ENCODE data around the gene OLA1.
A peak's percentile ranks its signal among the peaks of the same experiment; 100 is the strongest.

The OLA1 gene

GRCh38 chr2:174191342-174192074 lies 56.8 kb downstream of the OLA1 start:
- no peak for DNase-seq (ENCODE audit: extremely low read depth, insufficient read length)
- Histone ChIP-seq H3K36me3 (ENCODE audit: control insufficient read depth, insufficient read depth, low read length) (no peaks in the 10 kb centered on the region), H3K27me3 (replicated peaks; ENCODE audit: control insufficient read depth, insufficient read depth, low read length) (no peaks in the 10 kb centered on the region), H3K4me3 (replicated peaks; ENCODE audit: low read depth, low read length) (no peak overlapping the region)
- TF ChIP-seq CTCF (IDR thresholded peaks at IDR 0.05; ENCODE audit: insufficient read depth, low read length, poor library complexity, severe bottlenecking) = no peak

GRCh38 chr2:174184915-174185314 lies 63.4 kb downstream of the OLA1 start:
- DNase-seq (ENCODE audit: extremely low read depth, insufficient read length) = peak; percentile 10
- TF ChIP-seq CTCF (IDR thresholded peaks at IDR 0.05; ENCODE audit: insufficient read depth, low read length, poor library complexity, severe bottlenecking) = no peak
- no peaks in the 10 kb centered on the region for H3K36me3 ChIP-seq (ENCODE audit: control insufficient read depth, insufficient read depth, low read length)
- H3K4me3 ChIP-seq (replicated peaks; ENCODE audit: low read depth, low read length) = no peak overlapping the region
- H3K27me3 ChIP-seq (replicated peaks; ENCODE audit: control insufficient read depth, insufficient read depth, low read length) = no peaks in the 10 kb centered on the region

GRCh38 chr2:174184504-174184903 lies 63.8 kb downstream of the OLA1 start:
- Histone ChIP-seq H3K36me3 (ENCODE audit: control insufficient read depth, insufficient read depth, low read length) (no peaks in the 10 kb centered on the region), H3K27me3 (replicated peaks; ENCODE audit: control insufficient read depth, insufficient read depth, low read length) (no peaks in the 10 kb centered on the region), H3K4me3 (replicated peaks; ENCODE audit: low read depth, low read length) (no peak overlapping the region)
- DNase-seq (ENCODE audit: extremely low read depth, insufficient read length) = no peak
- TF ChIP-seq CTCF (IDR thresholded peaks at IDR 0.05; ENCODE audit: insufficient read depth, low read length, poor library complexity, severe bottlenecking) = no peak

- no peak overlapping the region for H3K4me3 ChIP-seq (replicated peaks; ENCODE audit: low read depth, low read length)
- no peaks in the 10 kb centered on the region for H3K36me3 ChIP-seq (ENCODE audit: control insufficient read depth, insufficient read depth, low read length)
- DNase-seq (ENCODE audit: extremely low read depth, insufficient read length) = no peak
- H3K27me3 ChIP-seq (replicated peaks; ENCODE audit: control insufficient read depth, insufficient read depth, low read length) = no peaks in the 10 kb centered on the region
- no peak for TF ChIP-seq CTCF (IDR thresholded peaks at IDR 0.05; ENCODE audit: insufficient read depth, low read length, poor library complexity, severe bottlenecking)
Observed at GRCh38 chr2:174183076-174183475, 65.3 kb downstream of the OLA1 start.

GRCh38 chr2:174181368-174181767 lies 67.0 kb downstream of the OLA1 start:
- Histone ChIP-seq H3K27me3 (replicated peaks; ENCODE audit: control insufficient read depth, insufficient read depth, low read length) (no peaks in the 10 kb centered on the region), H3K36me3 (ENCODE audit: control insufficient read depth, insufficient read depth, low read length) (no peaks in the 10 kb centered on the region; the same call in 1 of the 2 replicates)
- TF ChIP-seq CTCF (IDR thresholded peaks at IDR 0.05; ENCODE audit: insufficient read depth, low read length, poor library complexity, severe bottlenecking) = no peak

More at GRCh38 chr2:174181368-174181767, 67.0 kb downstream of the OLA1 start:
- DNase-seq (ENCODE audit: extremely low read depth, insufficient read length) = no peak
- no peak overlapping the region for H3K4me3 ChIP-seq (replicated peaks; ENCODE audit: low read depth, low read length)

Data from GM06990 (cell line).